HG02798 (cell line): ENCODE results near the gene MAP1S.
"Not testable (repeated sequence)": the region's sequence is repeated elsewhere in the genome, so short reads cannot be mapped to it uniquely, and the experiment has no call there.

Experiments used
- ATAC-seq: cut with Tn5 transposase; IDR thresholded peaks from one replicate; pipeline ENCODE4 v1.9.1; 2021; ENCODE audit warnings: mild to moderate bottlenecking; ENCODE audit not compliant: unreplicated experiment, poor library complexity

The MAP1S gene

DNA sequence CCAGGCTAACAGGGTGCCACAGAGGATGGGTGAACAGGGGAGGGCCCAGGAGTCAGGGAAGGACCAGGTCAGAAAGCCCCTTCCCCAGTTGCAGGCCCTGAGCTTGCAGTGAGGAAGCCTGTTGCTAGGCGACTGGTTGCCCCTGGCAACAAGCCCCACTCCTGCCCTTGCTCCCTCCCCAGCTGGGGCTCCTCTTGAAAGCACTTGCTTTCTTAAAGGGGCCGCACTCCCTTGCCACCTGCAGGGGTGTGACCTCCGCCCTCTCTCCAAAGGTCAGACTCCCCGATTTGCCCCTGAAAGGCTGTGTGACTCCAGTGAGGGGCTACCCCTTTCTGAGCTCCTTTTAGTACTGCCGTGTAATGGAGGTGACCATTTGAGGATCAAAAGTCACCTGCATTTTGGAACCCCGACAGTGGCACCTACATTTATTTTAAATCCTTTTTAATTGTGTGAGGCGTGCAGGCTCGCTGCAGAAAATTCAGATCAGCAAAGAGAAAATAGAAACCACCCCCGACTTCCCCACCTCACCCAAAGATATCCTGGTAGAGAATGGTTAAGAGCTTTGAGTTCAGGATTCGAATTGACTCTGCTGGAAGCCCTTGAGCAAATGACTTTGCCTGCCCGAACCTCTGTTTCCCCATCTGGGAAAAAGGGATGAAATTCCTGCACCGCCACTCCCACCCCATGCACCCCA, 36.8 kb downstream of the MAP1S start:
- peak; percentile 42 for ATAC-seq

DNA sequence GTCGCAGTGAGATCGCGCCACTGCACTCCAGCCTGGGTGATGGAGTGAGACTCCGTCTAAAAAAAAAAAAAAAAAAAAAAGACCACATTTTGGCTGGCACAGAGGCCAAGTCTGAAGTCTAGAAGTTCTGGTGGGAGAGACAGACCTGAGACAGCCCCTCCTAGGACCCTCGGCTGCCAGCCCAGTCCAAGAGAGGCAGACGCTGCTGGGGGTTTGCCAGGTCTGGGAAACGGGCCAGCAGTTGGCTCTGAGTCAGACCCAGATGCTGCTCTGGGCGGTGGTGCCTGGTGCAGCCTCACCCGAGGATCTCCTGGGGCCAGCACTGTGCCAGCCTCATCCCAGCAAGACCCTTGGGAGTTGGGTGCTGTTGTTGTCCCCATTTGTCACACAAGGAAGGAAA, 37.8 kb downstream of the MAP1S start:
- ATAC-seq: no peak

DNA sequence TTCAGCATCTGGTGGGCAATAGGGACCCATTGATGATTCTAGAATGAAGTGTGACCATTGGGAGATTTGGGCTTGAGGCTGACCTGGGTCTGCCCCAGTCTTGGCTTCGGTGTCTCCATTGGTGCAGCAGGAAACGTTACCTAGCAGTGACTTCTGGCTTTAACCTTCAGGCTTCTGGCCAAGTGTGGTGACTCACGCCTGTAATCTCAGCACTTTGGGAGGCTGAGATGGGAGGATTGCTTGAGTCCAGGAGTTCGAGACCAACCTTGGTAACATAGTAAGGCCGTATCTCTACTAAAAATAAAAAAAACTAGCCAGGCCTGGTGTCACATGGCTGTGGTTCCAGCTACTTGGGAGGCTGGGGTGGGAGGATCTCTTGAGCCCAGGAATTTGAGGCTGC, 39.2 kb downstream of the MAP1S start:
- ATAC-seq: no peak

DNA sequence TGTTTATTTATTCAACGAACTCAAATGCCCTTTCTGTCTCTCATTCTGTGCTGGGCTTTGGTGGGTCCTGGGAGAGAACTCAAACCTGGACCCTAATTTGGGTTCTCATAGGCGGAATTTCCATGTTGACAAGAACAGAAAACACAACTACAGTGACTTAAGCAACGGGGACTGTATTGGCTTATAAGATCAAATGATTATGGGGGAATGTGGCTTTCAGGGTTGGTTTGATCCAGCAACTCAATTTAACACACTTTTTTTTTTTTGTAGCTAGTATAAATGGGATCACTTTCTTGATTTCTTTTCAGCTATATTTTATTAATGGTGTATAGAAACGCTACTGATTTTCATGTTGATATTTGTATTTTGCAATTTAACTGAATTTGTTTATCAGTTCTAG, 41.9 kb downstream of the MAP1S start:
- ATAC-seq: no peak

GRCh38 chr19:17762505-17763229, 43.4 kb downstream of the MAP1S start:
- no peak for ATAC-seq

DNA sequence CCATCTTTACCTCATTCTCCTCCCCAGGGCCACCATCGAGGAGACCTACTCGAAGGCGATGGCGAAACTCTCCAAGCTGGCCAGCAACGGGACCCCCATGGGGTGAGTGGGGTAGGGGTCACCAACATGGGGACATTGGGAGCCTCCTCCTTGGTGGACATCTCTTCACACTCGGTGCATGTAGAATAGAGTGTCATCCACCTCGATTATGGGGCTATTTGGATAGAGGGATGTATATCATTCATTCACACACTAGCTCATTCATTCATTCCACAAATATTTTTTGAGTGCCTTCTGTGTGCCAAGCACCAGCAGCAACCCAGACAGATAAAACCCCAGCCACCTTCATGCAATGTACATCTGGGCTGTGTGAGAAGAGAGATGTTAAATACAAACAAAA, 45.1 kb downstream of the MAP1S start:
- ATAC-seq: no peak

DNA sequence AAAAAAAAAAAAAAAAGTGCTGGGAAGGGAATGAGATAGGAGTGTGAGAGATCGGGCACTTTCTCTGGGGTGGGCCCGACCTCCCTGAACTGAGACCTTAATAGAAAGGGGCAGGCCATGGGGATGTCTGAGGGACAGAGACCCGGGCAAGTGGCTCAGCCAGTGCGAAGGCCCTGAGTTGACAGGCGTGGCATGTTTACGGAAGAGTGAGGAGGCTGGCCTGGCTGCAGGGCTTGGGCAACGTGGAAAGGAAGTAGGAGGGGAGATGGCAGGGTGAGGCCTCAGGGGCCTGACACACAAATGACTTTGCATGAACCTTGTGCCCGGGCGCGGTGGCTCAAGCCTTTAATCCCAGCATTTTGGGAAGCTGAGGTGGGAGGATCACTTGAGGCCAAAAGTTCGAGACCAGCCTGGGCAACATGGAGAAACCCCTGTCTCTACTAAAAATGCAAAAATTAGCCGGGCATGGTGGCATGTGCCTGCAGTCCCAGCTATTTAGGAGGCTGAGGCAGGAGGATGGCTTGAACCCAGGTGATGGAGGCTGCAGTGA, 45.9 kb downstream of the MAP1S start:
- no peak for ATAC-seq

GRCh38 chr19:17766543-17767131, 47.4 kb downstream of the MAP1S start:
- ATAC-seq: no peak

- no peak for ATAC-seq
Measured at GRCh38 chr19:17767559-17767958, 48.3 kb downstream of the MAP1S start.

DNA sequence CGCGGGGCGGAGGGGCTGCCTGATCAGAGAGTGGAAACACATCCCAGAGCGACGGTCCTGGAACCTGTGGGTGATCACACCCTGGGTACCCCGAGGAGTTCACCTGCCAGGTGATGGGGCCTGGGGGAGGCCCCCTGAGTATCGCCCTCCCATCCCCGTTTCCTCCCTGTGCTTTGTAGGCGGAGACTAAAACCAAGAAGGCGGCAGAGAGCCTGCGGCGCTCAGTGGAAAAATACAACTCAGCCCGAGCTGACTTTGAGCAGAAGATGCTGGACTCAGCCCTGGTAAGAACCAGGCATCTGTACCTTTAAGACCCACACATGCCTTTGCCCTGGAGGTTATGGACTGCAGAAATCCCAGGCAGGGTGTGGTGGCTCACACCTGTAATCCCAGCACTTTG, 51.3 kb downstream of the MAP1S start:
- ATAC-seq: no peak

- no peak for ATAC-seq
Measured at GRCh38 chr19:17772172-17772571, 52.9 kb downstream of the MAP1S start.

- ATAC-seq: peak; percentile 3
Measured at GRCh38 chr19:17775245-17775927, 56.1 kb downstream of the MAP1S start.

- ATAC-seq: peak; percentile 79
Measured at GRCh38 chr19:17775991-17776803, 56.9 kb downstream of the MAP1S start.

DNA sequence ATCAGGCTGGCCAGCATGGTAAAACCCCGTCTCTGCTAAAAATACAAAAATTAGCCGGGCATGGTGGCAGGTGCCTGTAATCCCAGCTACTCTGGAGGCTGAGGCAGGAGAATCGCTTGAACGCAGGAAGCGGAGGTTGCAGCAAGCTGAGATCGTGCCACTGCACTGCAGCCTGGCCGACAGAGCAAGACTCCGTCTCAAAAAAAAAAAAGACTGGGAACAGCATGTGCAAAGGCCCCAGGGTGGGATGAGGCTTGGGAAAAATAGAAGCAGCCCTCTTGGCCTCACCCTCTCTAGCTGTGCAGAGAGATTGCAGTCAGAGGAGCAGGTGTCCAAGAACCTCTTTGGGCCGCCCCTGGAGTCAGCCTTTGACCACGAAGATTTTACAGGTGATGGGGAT, 58.6 kb downstream of the MAP1S start:
- ATAC-seq: not testable (repeated sequence)

GRCh38 chr19:17778251-17778967, 59.1 kb downstream of the MAP1S start:
- no peak for ATAC-seq

GRCh38 chr19:17778968-17779929, 60.0 kb downstream of the MAP1S start:
- ATAC-seq: no peak

DNA sequence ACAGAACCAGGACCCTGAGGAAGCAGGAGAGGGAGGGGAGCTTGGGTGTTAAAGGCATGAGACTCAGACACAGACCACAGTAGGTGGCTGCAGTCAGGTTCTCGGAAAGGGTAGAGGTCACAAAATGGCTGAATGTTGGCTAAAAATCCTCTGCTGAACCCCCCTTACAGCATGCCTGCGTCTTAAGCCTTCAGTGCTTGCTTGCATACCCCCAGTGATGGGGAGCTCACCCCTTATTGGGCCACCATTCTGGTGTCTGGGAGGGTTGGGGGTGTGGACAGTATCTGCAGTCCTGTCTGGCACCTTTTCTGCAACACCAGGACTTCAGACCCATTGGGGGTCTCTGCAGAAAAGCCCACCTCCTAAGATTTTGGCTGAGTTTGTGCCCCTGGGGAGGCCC, 61.5 kb downstream of the MAP1S start:
- no peak for ATAC-seq

DNA sequence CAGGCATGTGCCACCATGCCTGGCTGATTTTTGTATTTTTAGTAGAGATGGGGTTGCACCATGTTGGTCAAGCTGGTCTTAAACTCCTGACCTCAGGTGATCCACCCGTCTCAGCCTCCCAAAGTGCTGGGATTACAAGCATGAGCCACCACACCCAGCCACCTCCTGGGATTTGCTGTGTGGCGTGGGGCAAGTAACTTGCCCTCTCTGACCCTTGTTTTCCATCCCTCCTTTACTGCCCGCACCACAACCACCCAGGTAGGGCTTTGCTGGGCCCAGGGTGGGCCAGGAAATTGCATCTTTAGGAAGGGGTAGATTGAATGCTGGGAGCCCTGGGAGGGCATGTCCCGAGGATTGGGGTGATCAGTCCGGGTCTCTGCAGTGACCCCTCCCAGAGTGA, 64.4 kb downstream of the MAP1S start:
- not testable (repeated sequence) for ATAC-seq
